Endothelial cell of umbilical vein (primary cell): Measurements from ENCODE around the gene IRF3. TPM values are rescaled to one million over a fixed set of nuclear protein-coding genes. Genes with fewer than 3 reads are reported as not detected.

Experiments used
- BruUV-seq: library from RNA; stranded (reverse); fragments of 400-500 nt; replicated peaks from 2 replicates; lab custom pipeline; 2021; lab: Mats Ljungman, UMichigan
- CTCF ChIA-PET: fragments of 300-600, 350-600 bp; sonication (Branson Sonifier 250); formaldehyde crosslinking; loops from one replicate; lab custom pipeline; 2021; ENCODE audit warnings: antibody characterized with exemption, inconsistent platforms; lab: Charles Lee
- POLR2A ChIA-PET: fragments of 300-600, 350-600 bp; sonication (Branson Sonifier 250); formaldehyde crosslinking; loops from one replicate; lab custom pipeline; 2021; ENCODE audit warnings: antibody characterized with exemption, inconsistent platforms; lab: Charles Lee
- DNase-seq: peaks from one replicate; pipeline ENCODE4 v3.0.0-alpha.2; 2011; ENCODE audit warnings: low read depth, low spot score
- FAIRE-seq: peaks from 2 replicates; lab custom pipeline; 2011; peaks lifted over from hg19 to GRCh38; lab: Jason Lieb, UNC
- H2AFZ ChIP-seq: 2 replicates; pipeline ENCODE4 v1.6.0; 2012; ENCODE audit warnings: low read depth, low read length, control low read depth, inconsistent platforms
- H3K27ac ChIP-seq: 2 replicates; pipeline ENCODE4 v1.5.1; 2011; ENCODE audit warnings: low read depth, mild to moderate bottlenecking, control low read depth, low read length, moderate library complexity; ENCODE audit not compliant: insufficient read depth
- H3K27me3 ChIP-seq, 2 experiments: 2 replicates each; pipeline versions ENCODE4 v1.6.0 to v1.6.1; 2011; ENCODE audit warnings: low read length in 2 of 2, mixed read lengths in 1 of 2; ENCODE audit not compliant: control insufficient read depth in 2 of 2, insufficient read depth in 2 of 2
- H3K36me3 ChIP-seq, 2 experiments: 2 replicates in 1 of 2; 3 replicates in 1 of 2; pipeline ENCODE4 v1.5.1; 2011; ENCODE audit warnings: low read length in 2 of 2, mild to moderate bottlenecking in 1 of 2, moderate library complexity in 1 of 2; ENCODE audit not compliant: control insufficient read depth in 2 of 2, insufficient read depth in 2 of 2; ENCODE audit errors: extremely low read depth in 1 of 2
- H3K4me1 ChIP-seq: 3 replicates; pipeline ENCODE4 v1.5.1; 2011; ENCODE audit warnings: mild to moderate bottlenecking, low read length; ENCODE audit not compliant: control insufficient read depth, insufficient read depth; ENCODE audit errors: extremely low read depth
- H3K4me2 ChIP-seq: 2 replicates; pipeline ENCODE4 v1.6.1; 2011; ENCODE audit warnings: low read length, control low read depth, mixed read lengths; ENCODE audit not compliant: insufficient read depth
- H3K4me3 ChIP-seq, 3 experiments: fragments of 200-600 bp in 1 of 3; sonication (generic), shearing (Covaris generic) in 1 of 3; replicated peaks in 1 of 3; 2 replicates each; pipeline ENCODE4 v1.5.1; 2011 to 2016; ENCODE audit warnings: control low read depth in 3 of 3, low read length in 3 of 3, mild to moderate bottlenecking in 2 of 3, inconsistent platforms in 1 of 3, low read depth in 1 of 3, moderate library complexity in 1 of 3; ENCODE audit not compliant: insufficient read depth in 1 of 3
- H3K79me2 ChIP-seq: 2 replicates; pipeline ENCODE4 v1.6.0; 2012; ENCODE audit warnings: low read length, inconsistent platforms; ENCODE audit not compliant: control insufficient read depth, insufficient read depth
- H3K9ac ChIP-seq: replicated peaks from 2 replicates; pipeline ENCODE3; 2011; ENCODE audit warnings: low read length, control low read depth; ENCODE audit not compliant: insufficient read depth; ENCODE audit errors: extremely low read depth
- H3K9me1 ChIP-seq: replicated peaks from 3 replicates; pipeline ENCODE4 v1.6.0; 2011; ENCODE audit warnings: mild to moderate bottlenecking, low read length; ENCODE audit not compliant: control insufficient read depth, insufficient read depth; ENCODE audit errors: extremely low read depth
- H3K9me3 ChIP-seq: replicated peaks from 2 replicates; pipeline ENCODE4 v1.5.1; 2012; ENCODE audit warnings: low read length, inconsistent platforms; ENCODE audit not compliant: control insufficient read depth, insufficient read depth
- H4K20me1 ChIP-seq: replicated peaks from 2 replicates; pipeline ENCODE3; 2011; ENCODE audit warnings: mild to moderate bottlenecking, low read length; ENCODE audit not compliant: control insufficient read depth, insufficient read depth; ENCODE audit errors: extremely low read depth
- CTCF ChIP-seq, 2 donors: IDR thresholded peaks; 1 replicate in 1 of 2; 2 replicates in 1 of 2; pipeline ENCODE4 v1.5.1; 2011; ENCODE audit warnings: low read length in 2 of 2, mild to moderate bottlenecking in 2 of 2, moderate library complexity in 2 of 2, control low read depth in 1 of 2, inconsistent platforms in 1 of 2, low read depth in 1 of 2; ENCODE audit not compliant: insufficient read depth in 1 of 2; ENCODE audit errors: extremely low read depth in 1 of 2
- EZH2 ChIP-seq: IDR thresholded peaks from 2 replicates; pipeline ENCODE4 v1.6.1; 2012; ENCODE audit warnings: borderline replicate concordance, low read depth, mild to moderate bottlenecking, moderate library complexity, low read length, inconsistent platforms; ENCODE audit not compliant: severe bottlenecking
- FOS ChIP-seq: IDR thresholded peaks from 2 replicates; pipeline ENCODE4 v1.6.1; 2011; ENCODE audit warnings: mild to moderate bottlenecking, low read length, moderate library complexity, borderline replicate concordance; ENCODE audit not compliant: insufficient read depth
- GATA2 ChIP-seq: IDR thresholded peaks from 2 replicates; pipeline ENCODE4 v1.7.0; 2011; ENCODE audit warnings: low read depth, mild to moderate bottlenecking, moderate library complexity, mixed read lengths, low read length; ENCODE audit not compliant: insufficient read length, insufficient read depth
- MAX ChIP-seq: IDR thresholded peaks from 2 replicates; pipeline ENCODE4 v1.6.1; 2011; ENCODE audit not compliant: insufficient read depth, insufficient read length
- MYC ChIP-seq: IDR thresholded peaks from one replicate; pipeline ENCODE4 v1.6.1; 2011; ENCODE audit warnings: mild to moderate bottlenecking, low read depth, low read length
- dilution Hi-C: fragments of 300-500 bp; cut with MboI; formaldehyde crosslinking; loops from one replicate; pipeline ENCODE4 v1.15.0; 2019; ENCODE audit warnings: low sequenced_read_pairs; ENCODE audit not compliant: extremely low pct_ligation_motif_present
- intact Hi-C: fragments of 100-400 bp; cut with micrococcal nuclease; formaldehyde crosslinking; loops from one replicate; pipeline ENCODE4 v1.10.0; 2022
- polyA plus RNA-seq, 4 experiments: library from polyadenylated mRNA; depleted of rRNA in 3 of 4; stranded (reverse) in 3 of 4; unstranded in 1 of 4; fragments of >200 nt; gene quantifications; 2 replicates each; pipeline versions ENCODE4 v1.2.1 to v1.2.3, GENCODE V29; 2011 to 2012; ENCODE audit warnings: missing spikeins in 1 of 4
- total RNA-seq: library from RNA; stranded (reverse); gene quantifications from 2 replicates; pipeline ENCODE4 v1.2.3, GENCODE V29; 2021

The IRF3 gene
- total and polyA plus RNA-seq, 2 donors (not counting 3 experiments of a cell fraction or from before 2014, with no cell fraction given): 64.8 to 73.5 TPM

- no peaks in the 10 kb centered on the region for H3K9me3 ChIP-seq
- no peaks in the 10 kb centered on the region for H3K4me1 ChIP-seq
- TF ChIP-seq FOS (no peak), MYC (no peak), EZH2 (no peak), GATA2 (no peak), MAX (no peak), CTCF (IDR thresholded peaks at IDR 0.05; ENCODE audit: extremely low read depth in 1 of 2, insufficient read depth in 1 of 2, low read depth in 1 of 2, low read length in 2 of 2) (no peak)
- H3K4me3 ChIP-seq: no peak overlapping the region
- H3K79me2 ChIP-seq: no peaks in the 10 kb centered on the region
- H3K27me3 ChIP-seq: no peaks in the 10 kb centered on the region
- DNase-seq: no peak
- H3K36me3 ChIP-seq: peaks cover 15 to 60% of the 10 kb centered on the region in 2 experiments
- no peak overlapping the region for H3K4me2 ChIP-seq
- CTCF ChIA-PET: no interaction called here
- H3K9ac ChIP-seq: no peak overlapping the region
- POLR2A ChIA-PET: no interaction called here
- no peak for FAIRE-seq
- no TSS peak for BruUV-seq
- dilution Hi-C loops (no loop called here), intact Hi-C loops (no loop called here)
- no peak overlapping the region for H3K27ac ChIP-seq
- H2AFZ ChIP-seq: no peak overlapping the region
- no peaks in the 10 kb centered on the region for H4K20me1 ChIP-seq
- no peaks in the 10 kb centered on the region for H3K9me1 ChIP-seq
Measured at GRCh38 chr19:49653466-49653806, 12.2 kb downstream of the IRF3 start.
